Erythroblast (primary cell): ENCODE data around the gene DNHD1.

ENCODE experiments used
- GATA1 ChIP-seq: IDR thresholded peaks from 2 replicates; pipeline ENCODE4 v1.6.1; 2011; ENCODE audit warnings: low read depth, mild to moderate bottlenecking, control low read depth, low read length, moderate library complexity
- POLR2A ChIP-seq: IDR thresholded peaks from 2 replicates; pipeline ENCODE4 v1.6.1; 2011; ENCODE audit warnings: mild to moderate bottlenecking, low read length

- no peak for TF ChIP-seq POLR2A
- TF ChIP-seq GATA1: no peak
Measured at GRCh38 chr11:6565325-6565724, 68.2 kb downstream of the DNHD1 start.
